C4-2B (cell line): Measurements from ENCODE around the gene AFM.

Experiments used
- H3K27ac ChIP-seq: fragments of 450-650 bp; 2 replicates; pipeline ENCODE4 v1.5.1; 2017
- ZFX ChIP-seq: fragments of 450-650 bp; IDR thresholded peaks from 2 replicates; pipeline ENCODE4 v1.6.1; 2017
- TF ChIP-seq, protein P1 (sequence below): fragments of 450-650 bp; conservative IDR thresholded peaks from 2 replicates; pipeline ENCODE4 v1.5.1; 2017; ENCODE audit warnings: mild to moderate bottlenecking

The AFM gene, protein sequence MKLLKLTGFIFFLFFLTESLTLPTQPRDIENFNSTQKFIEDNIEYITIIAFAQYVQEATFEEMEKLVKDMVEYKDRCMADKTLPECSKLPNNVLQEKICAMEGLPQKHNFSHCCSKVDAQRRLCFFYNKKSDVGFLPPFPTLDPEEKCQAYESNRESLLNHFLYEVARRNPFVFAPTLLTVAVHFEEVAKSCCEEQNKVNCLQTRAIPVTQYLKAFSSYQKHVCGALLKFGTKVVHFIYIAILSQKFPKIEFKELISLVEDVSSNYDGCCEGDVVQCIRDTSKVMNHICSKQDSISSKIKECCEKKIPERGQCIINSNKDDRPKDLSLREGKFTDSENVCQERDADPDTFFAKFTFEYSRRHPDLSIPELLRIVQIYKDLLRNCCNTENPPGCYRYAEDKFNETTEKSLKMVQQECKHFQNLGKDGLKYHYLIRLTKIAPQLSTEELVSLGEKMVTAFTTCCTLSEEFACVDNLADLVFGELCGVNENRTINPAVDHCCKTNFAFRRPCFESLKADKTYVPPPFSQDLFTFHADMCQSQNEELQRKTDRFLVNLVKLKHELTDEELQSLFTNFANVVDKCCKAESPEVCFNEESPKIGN

DNA sequence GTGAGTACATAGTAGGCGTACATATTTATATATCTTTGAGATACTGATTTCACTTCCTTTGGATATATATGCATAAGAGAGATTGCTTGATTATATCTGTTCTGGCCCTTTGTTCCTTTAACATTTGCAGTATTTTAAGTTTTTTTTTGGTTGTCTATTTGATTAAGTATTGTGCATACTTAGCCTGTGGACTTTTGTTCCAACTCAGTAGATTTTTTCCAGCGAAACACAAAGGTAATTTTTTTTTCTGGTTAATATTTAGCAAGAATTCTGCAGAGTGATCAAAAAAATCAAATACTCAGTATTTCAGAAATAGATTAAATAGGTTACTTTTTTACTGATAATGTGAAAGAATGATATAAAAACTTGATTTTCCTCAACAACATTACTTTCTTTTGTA lies at the start of gene AFM:
AFM (plus strand) TSS at position 388 of the 400 bp plus-strand sequence. CDS start 31 bp downstream, outside the sequence.
- H3K27ac ChIP-seq = no peak within 1 kb of the TSS
- TF ChIP-seq ZFX = no peak
- TF ChIP-seq, protein P1, sequence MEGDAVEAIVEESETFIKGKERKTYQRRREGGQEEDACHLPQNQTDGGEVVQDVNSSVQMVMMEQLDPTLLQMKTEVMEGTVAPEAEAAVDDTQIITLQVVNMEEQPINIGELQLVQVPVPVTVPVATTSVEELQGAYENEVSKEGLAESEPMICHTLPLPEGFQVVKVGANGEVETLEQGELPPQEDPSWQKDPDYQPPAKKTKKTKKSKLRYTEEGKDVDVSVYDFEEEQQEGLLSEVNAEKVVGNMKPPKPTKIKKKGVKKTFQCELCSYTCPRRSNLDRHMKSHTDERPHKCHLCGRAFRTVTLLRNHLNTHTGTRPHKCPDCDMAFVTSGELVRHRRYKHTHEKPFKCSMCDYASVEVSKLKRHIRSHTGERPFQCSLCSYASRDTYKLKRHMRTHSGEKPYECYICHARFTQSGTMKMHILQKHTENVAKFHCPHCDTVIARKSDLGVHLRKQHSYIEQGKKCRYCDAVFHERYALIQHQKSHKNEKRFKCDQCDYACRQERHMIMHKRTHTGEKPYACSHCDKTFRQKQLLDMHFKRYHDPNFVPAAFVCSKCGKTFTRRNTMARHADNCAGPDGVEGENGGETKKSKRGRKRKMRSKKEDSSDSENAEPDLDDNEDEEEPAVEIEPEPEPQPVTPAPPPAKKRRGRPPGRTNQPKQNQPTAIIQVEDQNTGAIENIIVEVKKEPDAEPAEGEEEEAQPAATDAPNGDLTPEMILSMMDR = no peak

DNA sequence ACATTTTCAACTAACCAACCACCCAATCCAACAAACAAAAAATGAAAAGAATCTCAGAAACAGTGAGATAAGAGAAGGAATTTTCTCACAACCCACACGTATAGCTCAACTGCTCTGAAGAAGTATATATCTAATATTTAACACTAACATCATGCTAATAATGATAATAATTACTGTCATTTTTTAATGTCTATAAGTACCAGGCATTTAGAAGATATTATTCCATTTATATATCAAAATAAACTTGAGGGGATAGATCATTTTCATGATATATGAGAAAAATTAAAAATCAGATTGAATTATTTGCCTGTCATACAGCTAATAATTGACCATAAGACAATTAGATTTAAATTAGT lies 49.8 kb upstream of the AFM start:
- TF ChIP-seq ZFX = no peak
- TF ChIP-seq, protein P1 = no peak
- H3K27ac ChIP-seq = no peak overlapping the region

GRCh38 chr4:73432169-73433000 lies 49.2 kb upstream of the AFM start:
- no peak overlapping the region for H3K27ac ChIP-seq
- TF ChIP-seq ZFX = no peak
- TF ChIP-seq, protein P1 = no peak

- TF ChIP-seq, protein P1 = no peak
- TF ChIP-seq ZFX = no peak
- no peak overlapping the region for H3K27ac ChIP-seq
Observed at GRCh38 chr4:73433140-73433539, 48.4 kb upstream of the AFM start.

GRCh38 chr4:73434311-73434710 lies 47.2 kb upstream of the AFM start:
- TF ChIP-seq, protein P1 = peak; percentile 37
- TF ChIP-seq ZFX = no peak
- H3K27ac ChIP-seq = no peak overlapping the region

DNA sequence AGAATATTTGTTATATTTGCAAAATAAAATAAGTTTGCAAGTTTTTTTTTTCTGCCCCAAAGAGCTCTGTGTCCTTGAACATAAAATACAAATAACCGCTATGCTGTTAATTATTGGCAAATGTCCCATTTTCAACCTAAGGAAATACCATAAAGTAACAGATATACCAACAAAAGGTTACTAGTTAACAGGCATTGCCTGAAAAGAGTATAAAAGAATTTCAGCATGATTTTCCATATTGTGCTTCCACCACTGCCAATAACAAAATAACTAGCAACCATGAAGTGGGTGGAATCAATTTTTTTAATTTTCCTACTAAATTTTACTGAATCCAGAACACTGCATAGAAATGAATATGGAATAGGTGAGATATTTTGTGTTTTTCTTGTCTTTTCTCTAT lies 45.6 kb upstream of the AFM start, which contains the start of gene AFP:
AFP (plus strand) TSS at position 238 of the 400 bp plus-strand sequence; CDS start at position 280, 42 bp downstream.
- TF ChIP-seq ZFX = no peak
- TF ChIP-seq, protein P1 = no peak
- H3K27ac ChIP-seq = no peak within 1 kb of the TSS
